Effector CD4-positive, alpha-beta T cell (primary cell): Measurements from ENCODE around the gene HECTD4.
"Not testable (repeated sequence)": the region's sequence is repeated elsewhere in the genome, so short reads cannot be mapped to it uniquely, and the experiment has no call there.

ENCODE experiments used
- DNase-seq: peaks from one replicate; pipeline ENCODE4 v3.0.0-alpha.2; 2020

The HECTD4 gene

DNA sequence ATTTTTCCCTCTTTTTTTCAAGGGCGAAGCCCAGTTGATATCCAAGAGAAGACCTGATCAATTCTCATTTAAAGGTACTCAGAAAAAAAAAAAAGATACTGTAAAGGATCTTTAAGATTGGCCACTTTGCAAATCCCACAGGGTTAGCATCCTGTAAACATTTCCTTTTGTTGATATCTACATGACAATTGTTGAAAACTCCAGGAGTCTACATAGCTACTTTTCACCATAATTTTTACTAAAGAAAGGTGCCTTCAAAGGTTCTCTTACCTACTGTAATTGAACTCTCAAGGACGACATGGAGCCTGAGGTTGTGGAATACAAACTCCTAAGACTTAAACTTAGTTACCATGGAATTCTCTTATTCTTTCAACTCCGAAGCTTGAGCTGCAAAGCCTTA, 125.5 kb downstream of the HECTD4 start:
- no peak for DNase-seq

DNA sequence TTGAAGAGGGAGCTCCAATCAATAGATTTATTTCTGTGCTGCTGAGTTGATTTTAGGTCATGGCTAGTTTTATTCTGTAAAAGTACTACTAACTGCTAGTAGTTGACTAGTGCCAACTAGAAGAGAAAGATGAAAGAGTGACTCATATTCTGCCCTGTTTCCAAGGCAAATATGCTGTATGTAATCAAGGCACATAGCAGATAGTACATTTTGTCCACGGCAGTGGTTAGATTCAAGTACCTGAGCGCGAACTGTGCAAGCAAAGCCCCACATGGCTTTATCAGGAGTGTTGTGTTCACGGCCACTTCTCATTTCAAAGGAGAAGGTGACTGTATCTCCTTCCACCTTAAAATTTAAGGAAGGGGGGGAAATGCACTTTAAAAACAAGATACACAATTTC, 130.0 kb downstream of the HECTD4 start:
- no peak for DNase-seq

DNA sequence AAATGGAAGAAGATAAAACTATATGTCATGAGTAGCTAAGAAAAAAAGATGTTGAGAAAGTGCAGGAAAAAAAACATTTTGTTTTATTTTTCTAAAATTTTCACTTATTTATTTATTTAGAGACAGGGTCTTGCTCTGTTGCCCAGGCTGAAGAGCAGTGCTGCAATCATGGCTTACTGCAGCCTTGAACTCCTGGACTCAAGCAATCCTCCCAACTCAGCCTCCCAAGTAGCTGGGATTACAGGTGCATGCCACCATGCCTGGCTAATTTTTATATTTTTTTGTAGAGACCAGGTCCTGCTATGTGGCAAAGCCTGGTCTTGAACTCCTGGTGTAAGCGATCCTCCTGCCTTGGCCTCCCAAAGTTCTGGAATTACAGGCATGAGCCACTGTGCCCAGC, 137.3 kb downstream of the HECTD4 start:
- not testable (repeated sequence) for DNase-seq

DNA sequence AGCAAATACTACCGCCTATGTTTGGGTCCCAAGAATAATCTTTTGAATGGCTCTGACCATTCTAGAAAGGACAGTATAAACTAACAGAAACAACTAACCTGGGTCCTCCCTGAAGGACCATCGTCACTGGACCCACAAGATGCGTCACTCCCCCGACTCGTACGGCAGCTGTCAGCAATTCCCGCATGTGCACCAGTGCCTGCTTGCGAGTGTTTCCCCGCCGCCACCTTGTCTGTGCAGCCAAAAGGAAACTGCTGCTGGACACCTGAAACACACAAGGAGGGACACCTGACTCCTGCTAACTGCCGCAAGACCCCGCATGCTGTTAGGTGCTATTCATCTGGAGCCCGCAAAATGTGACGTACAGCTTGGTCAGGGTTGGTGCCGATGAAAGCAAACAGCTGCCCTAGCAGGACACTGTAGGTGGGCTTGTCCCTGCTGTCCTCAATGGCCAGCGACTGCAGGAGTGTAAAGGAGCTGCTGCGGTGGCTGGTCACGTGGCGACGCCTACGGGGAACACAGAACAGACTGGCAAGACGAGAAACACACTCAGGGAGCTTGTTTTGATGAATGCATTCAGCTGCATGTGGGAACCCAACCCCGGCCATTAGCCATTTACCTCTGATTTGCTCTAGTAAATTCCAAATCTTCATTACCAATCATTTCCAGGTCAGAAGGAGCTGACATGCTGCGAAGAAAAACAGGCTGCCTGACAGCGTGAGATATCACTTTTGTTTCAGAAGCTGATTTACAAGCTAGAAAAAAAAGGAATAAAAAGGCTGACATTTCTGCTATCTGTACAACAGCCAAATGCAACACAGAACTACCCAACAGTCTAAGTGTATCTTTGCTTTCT, 138.7 kb downstream of the HECTD4 start:
- no peak for DNase-seq

DNA sequence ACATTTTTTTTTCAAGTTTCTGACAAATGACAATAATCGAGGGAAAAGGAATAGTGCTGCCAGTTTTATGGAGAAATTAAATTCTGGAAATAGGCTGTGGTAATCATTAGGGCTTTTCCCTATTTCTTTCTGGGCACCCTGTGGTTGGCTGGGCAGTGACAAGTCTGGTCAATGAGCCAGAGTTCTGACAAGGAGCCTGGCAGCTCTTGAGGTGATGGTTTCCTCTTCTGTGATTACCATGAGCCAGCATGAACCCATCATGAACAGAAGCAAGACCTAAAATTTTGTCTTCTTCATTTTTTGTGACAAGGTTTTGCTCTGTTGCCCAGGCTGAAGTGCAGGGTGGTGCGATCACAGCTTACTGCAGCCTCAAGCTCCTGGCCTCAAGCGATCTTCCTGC, 141.1 kb downstream of the HECTD4 start:
- no peak for DNase-seq

DNA sequence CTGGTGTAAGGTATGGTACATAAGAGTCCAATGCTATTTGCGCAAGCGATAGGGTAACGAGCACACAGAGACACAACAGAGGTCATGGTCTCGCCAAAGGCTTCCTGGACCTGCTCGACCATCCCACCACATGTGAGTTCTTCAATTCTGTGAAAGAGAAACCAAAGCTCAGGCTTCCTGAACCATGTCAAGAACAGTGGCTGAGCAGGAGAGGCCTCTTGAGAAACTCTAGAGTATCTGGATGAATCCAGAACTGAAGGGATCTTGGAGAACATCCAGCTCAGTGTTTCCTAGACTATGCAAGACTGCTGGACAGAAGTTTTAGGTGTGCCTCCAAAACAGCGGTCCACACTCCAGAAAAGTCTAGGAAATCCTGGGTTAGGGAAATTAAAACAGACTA, 142.3 kb downstream of the HECTD4 start:
- DNase-seq, result no peak

DNA sequence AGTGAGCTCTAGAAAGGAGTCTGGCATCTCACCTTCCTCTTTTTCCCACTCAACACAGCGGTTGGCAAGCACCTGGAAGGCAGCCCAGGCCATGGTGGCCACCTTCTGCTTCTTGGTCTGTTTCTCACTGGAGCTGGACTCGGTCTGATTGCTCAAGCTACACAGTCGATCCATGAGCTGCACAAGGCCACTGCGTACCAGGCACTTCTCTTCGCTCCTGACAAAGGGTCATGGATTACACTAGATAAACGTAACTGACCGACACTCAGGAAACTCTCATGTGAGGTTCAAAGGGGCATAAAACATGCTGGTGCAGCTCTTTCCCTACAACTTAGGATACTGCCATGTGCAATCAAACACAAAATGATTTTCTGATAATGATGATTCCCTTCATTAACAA, 143.2 kb downstream of the HECTD4 start:
- no peak for DNase-seq

DNA sequence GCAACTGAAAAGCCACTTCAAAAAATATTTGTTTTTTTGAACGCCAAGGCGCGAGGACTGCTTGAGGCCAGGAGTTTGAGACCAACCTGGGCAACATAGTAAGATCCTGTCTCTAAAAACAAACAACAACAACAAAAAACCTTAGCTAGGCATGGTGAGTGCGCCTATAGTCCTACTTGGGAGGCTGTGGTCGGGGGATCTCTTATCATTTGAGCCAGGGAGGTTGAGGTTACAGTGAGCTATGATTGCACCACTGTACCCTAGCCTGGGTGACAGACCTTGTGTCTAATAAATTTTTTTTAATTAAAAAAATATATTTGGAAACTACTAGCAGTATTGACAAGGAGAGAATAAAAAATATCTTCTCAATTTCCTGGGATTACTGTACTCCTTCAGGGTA, 143.8 kb downstream of the HECTD4 start:
- no peak for DNase-seq

DNA sequence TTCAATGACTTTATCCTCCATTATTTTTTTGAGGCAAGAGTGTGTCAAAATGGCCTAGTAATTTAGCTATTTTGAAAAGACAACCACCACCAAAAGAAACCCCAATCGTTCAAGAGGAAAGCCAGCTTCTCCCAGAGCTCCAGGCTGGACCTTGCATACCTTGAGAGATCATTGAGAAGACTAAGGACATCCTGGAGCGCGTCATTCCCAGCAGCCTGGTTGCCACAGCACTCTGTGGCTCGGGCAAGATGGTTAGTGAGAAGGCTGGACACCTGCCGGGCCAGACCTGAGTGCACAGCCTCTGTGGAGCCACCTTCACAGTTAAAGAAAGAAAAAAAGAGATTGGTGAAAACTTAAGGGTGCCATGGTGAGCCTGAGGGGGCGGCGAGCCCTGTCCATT, 145.4 kb downstream of the HECTD4 start:
- DNase-seq, result no peak

DNA sequence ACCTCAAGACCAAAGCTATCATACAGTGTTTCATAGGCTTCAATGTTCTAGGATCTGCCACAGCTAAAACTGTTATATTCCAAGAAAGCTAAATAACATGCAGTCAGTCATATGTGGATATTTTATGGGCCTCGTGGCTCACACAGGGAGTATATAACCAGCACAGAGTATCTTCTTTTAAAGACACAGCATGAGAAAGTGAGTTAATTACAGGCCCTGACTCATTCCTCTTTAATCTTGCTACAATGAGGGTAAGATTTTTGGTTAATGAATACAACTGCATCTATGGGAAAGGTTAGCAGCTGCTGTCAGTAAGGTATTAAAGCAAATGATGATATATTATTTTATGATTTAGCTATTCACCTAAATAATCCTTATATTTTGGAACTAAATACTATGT, 145.8 kb downstream of the HECTD4 start:
- no peak for DNase-seq

DNA sequence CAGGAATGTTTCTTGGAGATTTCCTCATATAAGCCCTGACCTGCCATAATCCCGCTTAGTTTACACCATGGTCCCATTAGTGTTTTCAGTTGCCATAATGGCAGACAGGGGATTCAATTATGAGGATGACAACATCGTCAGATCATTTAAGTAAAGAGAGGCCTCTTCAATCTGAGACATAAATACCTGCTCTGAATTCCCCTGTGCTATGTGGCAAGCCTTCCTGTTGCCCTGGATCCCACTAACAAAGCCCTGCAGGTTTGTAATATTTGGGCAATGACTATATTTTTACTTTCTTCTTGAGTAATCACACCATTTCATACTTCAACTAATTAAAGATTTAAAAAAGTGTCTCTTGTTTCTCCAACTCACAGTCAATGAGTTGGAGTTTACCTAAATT, 147.9 kb downstream of the HECTD4 start:
- DNase-seq, result no peak

DNA sequence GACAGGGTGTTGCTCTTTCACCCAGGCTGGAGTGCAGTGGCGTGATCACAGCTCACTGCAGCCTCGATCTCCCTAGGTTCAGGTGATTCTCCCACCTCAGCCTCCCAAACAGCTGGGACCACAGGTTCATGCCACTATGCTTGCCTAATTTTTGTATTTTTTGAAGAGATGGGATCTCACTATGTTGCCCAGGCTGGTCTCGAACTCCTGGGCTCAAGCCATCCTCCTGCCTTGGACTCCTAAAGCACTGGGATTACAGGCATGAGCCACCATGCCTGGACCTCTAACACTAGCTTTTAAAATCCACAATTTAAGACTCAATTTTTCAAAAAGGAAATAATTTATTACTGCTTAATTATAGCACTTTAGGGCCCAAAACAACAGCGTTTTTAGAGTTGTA, 149.0 kb downstream of the HECTD4 start:
- DNase-seq, result no peak

DNA sequence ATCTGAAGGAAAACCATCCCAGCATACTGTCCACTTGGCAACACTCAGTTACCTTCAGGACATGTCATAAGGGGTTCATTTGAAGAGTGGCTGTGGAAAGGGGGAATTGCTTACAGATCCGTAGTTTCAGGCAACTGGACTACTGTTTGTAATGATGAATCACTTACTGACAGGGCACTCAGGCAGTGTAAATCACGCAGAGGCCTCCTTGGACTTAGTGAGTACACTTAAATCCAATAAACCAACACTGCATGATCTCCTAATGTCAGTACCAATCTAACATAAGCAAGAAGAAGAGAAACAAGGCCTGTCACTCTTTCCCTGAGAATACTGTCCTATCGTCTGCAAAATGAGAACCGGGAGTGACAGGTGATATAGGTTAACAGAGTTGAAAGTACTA, 152.1 kb downstream of the HECTD4 start:
- DNase-seq, result no peak

DNA sequence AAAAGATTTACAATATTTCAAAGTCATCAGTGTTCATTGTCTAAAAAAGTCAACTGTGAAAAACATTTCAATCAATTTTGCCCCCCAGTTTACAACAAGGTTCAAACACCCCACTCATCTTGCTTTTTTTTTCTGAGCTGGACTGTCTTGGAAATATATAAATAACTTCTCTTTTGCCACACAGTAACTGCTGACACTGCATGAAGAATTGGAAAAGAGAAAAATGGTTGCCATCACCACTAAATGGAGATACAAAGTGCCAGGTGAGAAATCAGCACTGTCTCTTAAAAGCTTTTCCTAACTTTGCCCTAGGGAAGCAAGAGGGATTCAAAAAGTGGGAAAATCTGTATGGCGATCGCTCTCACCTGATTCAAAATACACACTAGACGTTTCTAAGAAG, 155.5 kb downstream of the HECTD4 start:
- no peak for DNase-seq

DNA sequence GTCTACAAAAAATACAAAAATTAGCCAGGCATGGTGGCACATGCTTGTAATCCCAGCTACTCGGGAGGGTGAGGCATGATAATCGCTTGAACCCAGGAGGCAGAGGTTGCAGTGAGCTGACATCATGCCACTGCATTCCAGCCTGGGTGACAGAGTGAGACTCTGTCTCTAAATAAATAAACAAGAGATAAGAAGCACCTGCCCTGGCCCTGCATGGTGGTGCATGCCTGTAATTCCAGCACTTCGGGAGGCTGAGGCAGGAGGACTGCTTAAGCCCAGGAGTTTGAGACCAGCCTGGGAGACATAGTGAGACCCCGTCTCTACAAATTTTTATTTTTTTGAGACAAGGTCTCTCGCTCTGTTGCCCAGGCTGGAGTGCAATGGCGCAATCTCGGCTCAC, 161.6 kb downstream of the HECTD4 start:
- DNase-seq, result not testable (repeated sequence)

DNA sequence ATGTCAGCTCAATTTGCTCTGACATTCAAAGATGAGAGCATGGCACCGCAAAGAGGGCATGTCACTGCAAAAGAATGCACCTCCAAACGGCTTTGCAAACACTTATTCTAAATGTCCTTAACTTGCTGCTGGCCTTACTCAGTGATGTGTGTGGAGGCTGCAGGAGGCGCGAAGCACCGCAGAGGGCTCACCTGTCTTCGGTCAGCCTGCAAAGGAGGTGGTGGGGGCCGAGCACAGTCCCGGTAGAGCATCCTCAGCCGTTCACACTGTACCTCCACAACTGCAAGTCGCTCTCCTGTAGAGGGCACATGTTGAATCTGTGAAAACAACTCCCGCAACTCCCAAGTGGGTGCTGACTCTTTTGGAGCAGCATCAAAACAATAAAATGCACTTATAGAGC, 163.0 kb downstream of the HECTD4 start:
- DNase-seq, result no peak

DNA sequence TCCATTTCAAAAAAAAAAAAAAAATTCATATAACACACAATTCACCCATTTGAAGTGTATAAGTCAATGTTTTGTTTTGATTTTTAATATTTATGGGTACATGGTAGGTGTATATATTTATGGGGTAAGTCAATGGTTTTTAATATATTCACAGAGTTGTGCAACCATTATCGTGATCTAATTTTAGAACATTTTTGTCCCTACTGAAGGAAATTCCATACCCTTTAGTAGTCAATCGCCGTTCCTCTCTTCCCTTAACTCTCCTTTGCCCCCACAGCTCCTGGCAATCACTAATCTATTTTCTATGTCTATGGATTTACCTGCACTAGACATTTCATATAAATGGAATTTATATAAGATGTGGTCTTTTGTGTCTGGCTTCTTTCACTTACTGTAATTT, 164.1 kb downstream of the HECTD4 start:
- no peak for DNase-seq

DNA sequence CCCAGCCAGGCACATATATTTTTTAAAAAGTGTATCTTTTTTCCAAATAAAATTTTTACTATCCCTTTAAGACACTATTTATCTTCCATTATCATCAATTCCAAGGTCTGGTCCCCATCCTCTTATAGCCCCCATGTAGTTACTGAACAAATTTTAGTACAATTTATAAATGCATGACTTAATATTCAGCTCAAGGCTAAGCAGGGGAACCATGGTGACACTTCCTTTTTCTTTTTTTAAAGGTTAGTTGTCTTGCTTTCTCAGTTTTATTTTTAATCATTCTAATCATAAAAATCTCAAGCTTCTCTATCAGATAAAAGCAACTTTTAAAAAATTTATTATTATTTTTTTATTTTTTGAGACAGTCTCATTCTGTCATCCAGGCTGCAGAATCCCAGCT, 164.6 kb downstream of the HECTD4 start:
- no peak for DNase-seq

DNA sequence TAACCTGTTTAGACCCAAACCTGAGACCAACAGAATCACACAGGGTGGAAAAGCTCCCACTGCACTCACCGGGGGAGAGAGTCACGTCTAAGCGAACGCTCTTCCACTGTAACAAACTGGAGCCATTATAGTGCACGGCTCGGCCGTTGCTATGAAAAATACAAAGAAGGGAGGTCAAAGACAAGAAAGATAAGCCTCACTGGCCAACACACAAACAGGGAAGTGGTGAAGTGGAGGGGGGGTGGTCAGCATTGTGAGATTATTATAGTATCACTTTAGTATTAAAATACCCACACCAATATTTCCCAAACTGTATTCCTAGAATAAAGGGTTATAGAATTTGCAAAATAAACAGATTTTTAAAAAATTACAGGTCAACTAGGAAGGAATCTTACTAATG, 166.0 kb downstream of the HECTD4 start:
- DNase-seq, result no peak

DNA sequence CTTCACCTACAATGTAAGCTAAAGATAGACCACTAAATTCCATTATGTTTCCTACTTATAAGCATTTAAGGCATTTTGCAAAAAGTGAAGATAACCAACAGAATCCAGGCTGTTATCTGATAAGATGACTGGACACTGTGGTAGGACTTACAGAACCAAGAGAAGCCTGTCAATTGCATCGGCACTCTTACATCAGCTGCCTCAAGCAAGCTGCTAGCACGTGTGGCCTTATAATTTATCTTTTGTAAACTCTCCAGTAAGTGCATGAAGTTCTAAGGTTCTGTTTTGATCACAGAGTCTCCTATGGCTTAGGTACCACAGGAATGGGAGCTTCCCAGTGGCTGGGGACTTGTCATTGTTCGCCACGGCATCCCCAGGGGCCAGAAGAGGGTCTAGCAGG, 168.2 kb downstream of the HECTD4 start:
- no peak for DNase-seq

DNA sequence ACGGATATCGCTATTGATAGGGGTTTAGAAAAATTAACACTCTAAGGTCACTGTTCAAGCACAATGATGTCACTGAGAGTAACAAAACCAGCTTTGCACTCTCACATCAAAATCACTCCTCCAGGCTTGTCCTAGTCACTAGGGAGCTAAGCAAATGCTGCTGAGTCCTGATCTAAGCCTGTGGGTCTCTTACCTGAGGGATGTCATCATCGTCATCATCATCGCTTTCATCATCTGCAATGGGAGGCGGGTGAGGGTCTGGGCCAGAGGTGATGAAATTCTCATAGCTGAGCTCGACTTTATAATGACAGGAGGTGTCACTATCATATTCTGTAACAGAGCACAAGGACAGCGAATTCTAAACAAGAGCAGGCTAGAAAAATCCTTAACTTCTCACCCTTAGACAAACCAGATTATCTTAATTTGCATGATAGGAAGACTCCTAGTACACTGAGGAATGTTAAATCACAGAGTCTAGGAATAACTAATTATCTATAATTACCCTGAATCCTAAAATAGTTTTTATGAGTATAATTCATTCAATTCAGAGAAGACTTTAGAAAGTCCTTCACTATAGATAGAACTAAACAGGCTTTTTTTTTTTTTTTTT, 173.8 kb downstream of the HECTD4 start:
- DNase-seq, result no peak

DNA sequence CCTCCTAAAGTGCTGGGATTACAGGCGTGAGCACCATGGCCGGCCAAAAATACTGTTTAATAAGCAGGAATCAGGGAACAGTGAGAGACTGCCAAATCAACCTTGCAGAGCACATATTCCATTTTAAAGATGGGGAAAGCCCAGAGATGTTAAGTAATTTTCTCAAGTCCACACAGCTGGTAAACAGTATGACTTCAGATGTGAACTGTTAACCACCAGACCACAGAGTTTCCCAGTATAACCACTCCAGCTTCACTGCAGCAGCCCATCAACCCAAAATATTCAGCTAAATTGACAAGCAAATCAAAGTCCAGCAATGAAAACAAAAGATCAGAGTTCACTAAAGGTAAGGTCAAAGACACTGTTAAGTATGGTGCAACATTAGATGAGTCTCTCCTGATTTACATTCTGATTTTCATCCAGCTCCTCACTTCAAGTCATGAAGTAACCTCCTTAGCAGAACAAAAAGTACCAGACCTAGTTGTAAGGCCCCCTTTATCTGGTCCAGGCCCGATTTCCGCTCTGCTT, 174.8 kb downstream of the HECTD4 start:
- no peak for DNase-seq

DNA sequence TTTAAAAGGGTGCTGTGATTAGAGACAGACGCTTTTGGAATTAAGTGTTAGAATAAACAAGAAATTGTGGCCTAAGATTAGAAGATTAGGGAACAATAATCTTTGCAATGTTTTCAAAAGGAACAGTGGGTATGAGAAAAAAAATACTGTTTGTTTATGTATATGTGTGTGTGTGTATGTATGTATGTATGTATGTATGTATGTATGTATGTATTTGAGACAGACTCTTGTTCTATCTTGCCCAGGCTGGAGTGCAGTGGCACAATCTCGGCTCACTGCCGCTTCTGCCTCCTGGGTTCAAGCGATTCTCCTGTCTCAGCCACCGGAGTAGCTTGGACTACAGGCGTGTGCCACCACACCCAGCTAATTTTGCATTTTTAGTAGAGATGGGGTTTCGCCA, 175.3 kb downstream of the HECTD4 start:
- no peak for DNase-seq

DNA sequence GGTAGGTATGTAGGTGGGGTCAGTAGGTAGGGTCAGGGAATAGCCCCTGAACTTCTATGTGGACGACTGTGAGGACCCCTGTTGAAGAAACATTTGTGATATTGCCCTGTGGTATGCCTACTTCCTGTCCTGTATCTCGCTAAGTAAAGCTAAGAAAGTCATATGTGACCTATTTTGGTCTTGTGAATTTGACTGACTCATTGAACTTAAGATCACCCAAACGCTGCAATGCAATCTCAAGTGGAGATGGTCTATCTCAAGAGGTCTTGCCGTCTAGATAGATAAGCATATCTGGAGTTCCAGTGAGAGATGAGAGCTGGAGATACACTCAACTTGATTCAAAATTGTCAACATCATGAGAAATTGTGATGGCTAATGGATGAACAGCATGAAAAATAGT, 183.1 kb downstream of the HECTD4 start:
- DNase-seq, result no peak
